ENCODE data around the gene TNFAIP1.

TNFAIP1 gene

DNA sequence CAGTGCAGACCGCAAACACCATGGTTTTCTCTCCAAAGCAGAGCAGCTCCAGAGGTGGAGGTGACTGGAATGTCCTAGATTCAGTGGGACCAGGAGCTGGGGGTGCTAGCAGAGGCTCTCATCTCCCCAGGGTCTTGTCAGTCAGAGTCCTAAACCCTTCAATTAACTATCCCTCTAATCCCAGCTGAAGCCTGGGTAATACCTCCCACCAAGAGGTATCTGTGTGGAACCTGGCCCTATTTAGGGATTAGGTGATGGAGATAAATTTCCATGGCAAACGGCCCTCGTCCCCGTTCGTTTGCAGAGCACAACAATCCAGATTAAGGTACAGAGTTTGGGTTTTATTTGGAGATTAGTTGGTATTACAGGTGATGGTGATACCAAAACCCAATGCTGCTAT lies 27.6 kb downstream of the TNFAIP1 start:
- Histone ChIP-seq H3K27ac (ENCODE audit: low read depth, low read length) (no peak overlapping the region), H3K4me1 (ENCODE audit: control insufficient read depth, insufficient read depth, low read length) (peaks cover 4% of the 10 kb centered on the region), H3K27me3 (ENCODE audit: control insufficient read depth, insufficient read depth, low read length) (no peaks in the 10 kb centered on the region), H3K36me3 (ENCODE audit: control insufficient read depth, insufficient read depth, low read length) (peaks cover 36% of the 10 kb centered on the region), H3K9ac (ENCODE audit: low read length) (no peak overlapping the region), H3K4me3 (ENCODE audit: low read length) (no peak overlapping the region)

GRCh38 chr17:28363776-28364650 lies 28.5 kb downstream of the TNFAIP1 start:
- Histone ChIP-seq H3K27ac (ENCODE audit: low read depth, low read length) (no peak overlapping the region), H3K4me3 (ENCODE audit: low read length) (no peak overlapping the region), H3K9ac (ENCODE audit: low read length) (no peak overlapping the region), H3K4me1 (ENCODE audit: control insufficient read depth, insufficient read depth, low read length) (no peaks in the 10 kb centered on the region), H3K36me3 (ENCODE audit: control insufficient read depth, insufficient read depth, low read length) (peaks cover 36% of the 10 kb centered on the region), H3K27me3 (ENCODE audit: control insufficient read depth, insufficient read depth, low read length) (no peaks in the 10 kb centered on the region)

GRCh38 chr17:28364665-28365363 lies 29.3 kb downstream of the TNFAIP1 start, which contains the start of gene SEBOX:
Gene SEBOX, minus strand, starts transcription at chr17:28365199. Its CDS starts 48 bp downstream, at chr17:28365151.
- Histone ChIP-seq H3K27me3 (ENCODE audit: control insufficient read depth, insufficient read depth, low read length) (no peaks in the 10 kb centered on the region), H3K27ac (ENCODE audit: low read depth, low read length) (no peak within 1 kb of the TSS), H3K4me3 (ENCODE audit: low read length) (no peak within 1 kb of the TSS), H3K4me1 (ENCODE audit: control insufficient read depth, insufficient read depth, low read length) (no peaks in the 10 kb centered on the region), H3K9ac (ENCODE audit: low read length) (no peak within 1 kb of the TSS), H3K36me3 (ENCODE audit: control insufficient read depth, insufficient read depth, low read length) (peaks cover 36% of the 10 kb centered on the region)

- H3K36me3 ChIP-seq (ENCODE audit: control insufficient read depth, insufficient read depth, low read length): peaks cover 34% of the 10 kb centered on the region
- H3K27me3 ChIP-seq (ENCODE audit: control insufficient read depth, insufficient read depth, low read length): no peaks in the 10 kb centered on the region
- no peaks in the 10 kb centered on the region for H3K4me1 ChIP-seq (ENCODE audit: control insufficient read depth, insufficient read depth, low read length)
- H3K27ac ChIP-seq (ENCODE audit: low read depth, low read length): no peak overlapping the region
- no peak overlapping the region for H3K9ac ChIP-seq (ENCODE audit: low read length)
- no peak overlapping the region for H3K4me3 ChIP-seq (ENCODE audit: low read length)
Observed at GRCh38 chr17:28365487-28365886, 29.9 kb downstream of the TNFAIP1 start.

- peaks cover 23% of the 10 kb centered on the region for H3K36me3 ChIP-seq (ENCODE audit: control insufficient read depth, insufficient read depth, low read length)
- H3K27ac ChIP-seq (ENCODE audit: low read depth, low read length): no peak overlapping the region
- no peak overlapping the region for H3K4me3 ChIP-seq (ENCODE audit: low read length)
- H3K27me3 ChIP-seq (ENCODE audit: control insufficient read depth, insufficient read depth, low read length): no peaks in the 10 kb centered on the region
- no peaks in the 10 kb centered on the region for H3K4me1 ChIP-seq (ENCODE audit: control insufficient read depth, insufficient read depth, low read length)
- no peak overlapping the region for H3K9ac ChIP-seq (ENCODE audit: low read length)
Observed at GRCh38 chr17:28366605-28367004, 31.0 kb downstream of the TNFAIP1 start.

DNA sequence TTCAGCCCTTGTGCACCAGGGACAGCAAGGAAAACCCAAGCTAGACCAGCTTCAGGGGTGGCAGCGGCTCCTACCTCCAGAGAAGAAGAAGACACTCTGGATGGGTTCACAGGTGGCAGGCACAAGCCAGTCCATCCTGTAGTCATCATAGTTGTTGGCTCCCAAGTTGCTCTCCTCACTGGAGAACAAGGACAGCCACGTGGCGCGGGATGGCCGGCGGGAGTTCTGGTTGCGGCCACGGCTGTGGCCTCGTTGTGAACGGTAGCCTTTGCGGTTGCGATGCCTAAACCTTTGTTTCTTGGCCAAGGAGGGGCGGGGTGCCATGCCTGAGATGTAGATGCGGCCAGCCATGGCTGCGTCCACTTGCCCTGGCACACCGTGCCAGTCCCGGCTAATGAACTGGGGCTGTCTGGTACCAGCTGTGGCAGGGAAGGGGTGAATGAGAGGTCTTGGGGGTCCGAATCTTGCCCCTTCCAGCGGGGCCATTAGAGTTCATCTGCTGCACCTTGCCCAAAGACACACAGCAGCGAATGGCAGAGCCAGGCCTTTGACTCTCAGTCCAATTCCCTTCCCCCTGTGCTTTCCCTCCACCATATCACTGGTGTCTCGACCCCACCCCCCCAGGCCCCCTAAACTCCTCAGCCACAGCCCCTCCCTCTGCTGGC lies 32.2 kb downstream of the TNFAIP1 start:
- Histone ChIP-seq H3K4me1 (ENCODE audit: control insufficient read depth, insufficient read depth, low read length) (peaks cover 2% of the 10 kb centered on the region), H3K27me3 (ENCODE audit: control insufficient read depth, insufficient read depth, low read length) (no peaks in the 10 kb centered on the region), H3K36me3 (ENCODE audit: control insufficient read depth, insufficient read depth, low read length) (peaks cover 12% of the 10 kb centered on the region), H3K27ac (ENCODE audit: low read depth, low read length) (no peak overlapping the region), H3K4me3 (ENCODE audit: low read length) (no peak overlapping the region), H3K9ac (ENCODE audit: low read length) (no peak overlapping the region)

DNA sequence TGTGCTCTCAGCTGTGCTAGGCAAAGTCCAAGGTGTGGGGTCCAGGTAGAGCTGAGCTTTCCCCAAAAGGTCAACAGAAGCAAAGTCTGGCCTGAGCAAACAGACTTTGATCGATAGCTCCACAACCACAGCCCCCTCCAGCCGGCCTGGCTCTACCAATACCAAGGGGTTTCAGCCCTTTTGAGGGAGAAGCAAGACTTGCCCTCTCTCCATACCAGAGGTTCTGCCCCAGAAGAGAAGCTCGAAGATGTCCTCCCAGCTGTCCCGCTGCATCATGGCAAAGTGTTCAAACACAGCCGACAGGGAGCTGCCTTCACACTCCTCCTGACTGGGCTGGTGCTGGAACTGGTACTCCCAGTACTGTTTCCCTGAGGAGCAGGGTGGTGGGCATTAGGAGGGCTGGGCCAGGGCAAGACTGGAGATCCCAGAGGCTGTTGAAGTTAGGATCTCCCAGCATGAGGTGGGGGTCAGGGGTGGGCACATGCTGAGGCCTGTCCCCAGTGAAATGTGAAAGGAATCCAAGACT lies 32.8 kb downstream of the TNFAIP1 start:
- Histone ChIP-seq H3K27me3 (ENCODE audit: control insufficient read depth, insufficient read depth, low read length) (no peaks in the 10 kb centered on the region), H3K27ac (ENCODE audit: low read depth, low read length) (no peak overlapping the region), H3K4me3 (ENCODE audit: low read length) (no peak overlapping the region), H3K9ac (ENCODE audit: low read length) (no peak overlapping the region), H3K36me3 (ENCODE audit: control insufficient read depth, insufficient read depth, low read length) (peaks cover 7% of the 10 kb centered on the region), H3K4me1 (ENCODE audit: control insufficient read depth, insufficient read depth, low read length) (peaks cover 6% of the 10 kb centered on the region)

GRCh38 chr17:28368915-28369683 lies 33.5 kb downstream of the TNFAIP1 start:
- Histone ChIP-seq H3K9ac (ENCODE audit: low read length) (no peak overlapping the region), H3K4me3 (ENCODE audit: low read length) (no peak overlapping the region), H3K4me1 (ENCODE audit: control insufficient read depth, insufficient read depth, low read length) (peaks cover 6% of the 10 kb centered on the region), H3K27me3 (ENCODE audit: control insufficient read depth, insufficient read depth, low read length) (no peaks in the 10 kb centered on the region), H3K27ac (ENCODE audit: low read depth, low read length) (no peak overlapping the region), H3K36me3 (ENCODE audit: control insufficient read depth, insufficient read depth, low read length) (peaks cover 3% of the 10 kb centered on the region)

DNA sequence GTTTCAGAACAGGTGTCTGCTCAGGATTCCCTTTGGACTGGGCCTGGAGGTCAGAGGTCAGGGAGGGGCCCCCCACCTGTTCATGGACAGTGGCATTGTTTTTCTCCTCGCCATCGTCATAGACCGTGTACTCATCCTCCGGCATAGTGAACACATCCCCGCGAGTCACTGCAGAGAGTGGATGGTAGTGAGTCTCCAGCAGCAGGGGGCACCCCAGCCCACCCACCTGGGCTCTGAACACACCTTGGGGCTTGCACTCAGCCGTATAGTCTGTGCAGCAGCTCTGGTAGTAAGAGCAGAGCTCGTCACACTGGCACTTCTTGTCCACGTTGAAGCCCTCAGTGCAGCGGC lies 34.1 kb downstream of the TNFAIP1 start:
- peaks cover 2% of the 10 kb centered on the region for H3K36me3 ChIP-seq (ENCODE audit: control insufficient read depth, insufficient read depth, low read length)
- H3K27me3 ChIP-seq (ENCODE audit: control insufficient read depth, insufficient read depth, low read length): no peaks in the 10 kb centered on the region
- no peak overlapping the region for H3K9ac ChIP-seq (ENCODE audit: low read length)
- H3K27ac ChIP-seq (ENCODE audit: low read depth, low read length): no peak overlapping the region
- H3K4me3 ChIP-seq (ENCODE audit: low read length): no peak overlapping the region
- H3K4me1 ChIP-seq (ENCODE audit: control insufficient read depth, insufficient read depth, low read length): peaks cover 6% of the 10 kb centered on the region

GRCh38 chr17:28370035-28370743 lies 34.6 kb downstream of the TNFAIP1 start, which contains the start of gene VTN:
Gene VTN, minus strand, starts transcription at chr17:28370307. Its CDS starts 104 bp downstream, at chr17:28370203.
- Histone ChIP-seq H3K9ac (ENCODE audit: low read length) (no peak within 1 kb of the TSS), H3K4me3 (ENCODE audit: low read length) (peak within 1 kb of the TSS; percentile 27), H3K27ac (ENCODE audit: low read depth, low read length) (peak within 1 kb of the TSS; percentile 38), H3K27me3 (ENCODE audit: control insufficient read depth, insufficient read depth, low read length) (no peaks in the 10 kb centered on the region), H3K36me3 (ENCODE audit: control insufficient read depth, insufficient read depth, low read length) (no peaks in the 10 kb centered on the region), H3K4me1 (ENCODE audit: control insufficient read depth, insufficient read depth, low read length) (peaks cover 6% of the 10 kb centered on the region)

- Histone ChIP-seq H3K27me3 (ENCODE audit: control insufficient read depth, insufficient read depth, low read length) (no peaks in the 10 kb centered on the region), H3K27ac (ENCODE audit: low read depth, low read length) (peak overlapping the region; percentile 38), H3K4me3 (ENCODE audit: low read length) (no peak overlapping the region), H3K9ac (ENCODE audit: low read length) (no peak overlapping the region), H3K4me1 (ENCODE audit: control insufficient read depth, insufficient read depth, low read length) (peaks cover 6% of the 10 kb centered on the region), H3K36me3 (ENCODE audit: control insufficient read depth, insufficient read depth, low read length) (no peaks in the 10 kb centered on the region)
Observed at GRCh38 chr17:28370744-28371103, 35.2 kb downstream of the TNFAIP1 start.
